Right lung (tissue), 5 donors: ENCODE data around the gene MRPL38. TPM values are rescaled to one million over a fixed set of nuclear protein-coding genes. Genes with fewer than 3 reads are reported as not detected.
"Not testable (repeated sequence)": the region's sequence is repeated elsewhere in the genome, so short reads cannot be mapped to it uniquely, and the experiment has no call there.

ENCODE experiments used
- DNase-seq, 2 donors: peaks; one replicate each; pipeline ENCODE4 v3.0.0-alpha.2; 2013
- polyA plus RNA-seq, 5 donors: library from polyadenylated mRNA; unstranded; fragments of 120-200 nt; gene quantifications; one replicate each; pipeline versions ENCODE4 v1.2.1 to v1.2.3, GENCODE V29; 2013; ENCODE audit warnings: inconsistent platforms in 1 of 5, low replicate concordance in 1 of 5; ENCODE audit not compliant: insufficient read length in 5 of 5, insufficient read depth in 1 of 5

MRPL38 gene
- polyA plus RNA-seq, 5 donors: 51.8 to 92.4 (median 73.1) TPM

GRCh38 chr17:75898791-75899190 lies 5.9 kb downstream of the MRPL38 start:
- DNase-seq: no peak

GRCh38 chr17:75898065-75898464 lies 6.6 kb downstream of the MRPL38 start:
- no peak for DNase-seq

- no peak for DNase-seq
These were observed 7.3 kb downstream of the MRPL38 start for GRCh38 chr17:75897160-75898019.

GRCh38 chr17:75896415-75897159 lies 8.1 kb downstream of the MRPL38 start, which contains the start of gene TRIM65:
TRIM65 (minus strand) TSS chr17:75896951; CDS start chr17:75896937, 14 bp downstream.
- DNase-seq: peak; percentile 79 to 84

- no peak for DNase-seq
These were observed 9.1 kb downstream of the MRPL38 start for GRCh38 chr17:75895370-75896155.

- no peak for DNase-seq
These were observed 10.5 kb downstream of the MRPL38 start for GRCh38 chr17:75894049-75894733.

GRCh38 chr17:75893305-75894048 lies 11.2 kb downstream of the MRPL38 start:
- no peak for DNase-seq

GRCh38 chr17:75892556-75893224 lies 12.0 kb downstream of the MRPL38 start:
- DNase-seq: no peak

GRCh38 chr17:75891605-75892555 lies 12.8 kb downstream of the MRPL38 start:
- no peak for DNase-seq

GRCh38 chr17:75891022-75891604 lies 13.6 kb downstream of the MRPL38 start:
- DNase-seq: no peak

GRCh38 chr17:75889454-75889853 lies 15.2 kb downstream of the MRPL38 start:
- DNase-seq: no peak

GRCh38 chr17:75888484-75888883 lies 16.2 kb downstream of the MRPL38 start:
- no peak for DNase-seq

- not testable (repeated sequence) for DNase-seq
These were observed 18.8 kb downstream of the MRPL38 start for GRCh38 chr17:75885860-75886259.

- no peak for DNase-seq
These were observed 19.3 kb downstream of the MRPL38 start for GRCh38 chr17:75885431-75885830.

- no peak for DNase-seq
These were observed 22.8 kb downstream of the MRPL38 start for GRCh38 chr17:75881678-75882454.

GRCh38 chr17:75880266-75880665 lies 24.4 kb downstream of the MRPL38 start:
- DNase-seq: no peak

GRCh38 chr17:75878174-75878998 lies 26.3 kb downstream of the MRPL38 start, which contains the start of gene TRIM47:
TRIM47 (minus strand) TSS chr17:75878581; CDS start chr17:75878548, 33 bp downstream.
- peak in 1 of 2 donors; percentile 80 for DNase-seq
